ENCODE results near the gene ATF6.

ATF6 gene

GRCh38 chr1:161887730-161888287, 121.7 kb downstream of the ATF6 start:
- ATAC-seq (no peak), DNase-seq (no peak)

GRCh38 chr1:161890574-161890973, 124.5 kb downstream of the ATF6 start:
- DNase-seq (no peak), ATAC-seq (no peak)

GRCh38 chr1:161899091-161899490, 133.0 kb downstream of the ATF6 start:
- no peak for DNase-seq
- ATAC-seq = no peak

- DNase-seq (no peak), ATAC-seq (no peak)
Measured at GRCh38 chr1:161900160-161900559, 134.0 kb downstream of the ATF6 start.

GRCh38 chr1:161902182-161902581, 136.1 kb downstream of the ATF6 start:
- DNase-seq (no peak), ATAC-seq (no peak)

GRCh38 chr1:161905269-161905884, 139.3 kb downstream of the ATF6 start:
- ATAC-seq (no peak), DNase-seq (peak; percentile 10)

- ATAC-seq = no peak
- DNase-seq = no peak
Measured at GRCh38 chr1:161907265-161907664, 141.1 kb downstream of the ATF6 start.

- ATAC-seq = no peak
- DNase-seq = no peak
Measured at GRCh38 chr1:161908264-161908663, 142.1 kb downstream of the ATF6 start.

- ATAC-seq = no peak
- DNase-seq = no peak
Measured at GRCh38 chr1:161910604-161911003, 144.5 kb downstream of the ATF6 start.

- ATAC-seq = no peak
- DNase-seq = no peak
Measured at GRCh38 chr1:161913482-161914140, 147.5 kb downstream of the ATF6 start.

- DNase-seq (no peak), ATAC-seq (no peak)
Measured at GRCh38 chr1:161914595-161914994, 148.5 kb downstream of the ATF6 start.

- DNase-seq = peak; percentile 36
- peak; percentile 89 for ATAC-seq
Measured at GRCh38 chr1:161915051-161915503, 149.0 kb downstream of the ATF6 start.

GRCh38 chr1:161915978-161916377, 149.9 kb downstream of the ATF6 start:
- ATAC-seq = no peak

GRCh38 chr1:161919229-161919628, 153.1 kb downstream of the ATF6 start:
- no peak for DNase-seq
- no peak for ATAC-seq

More at GRCh38 chr1:161915978-161916377, 149.9 kb downstream of the ATF6 start:
- no peak for DNase-seq

- ATAC-seq = no peak
- DNase-seq = no peak
Measured at GRCh38 chr1:161921491-161921890, 155.4 kb downstream of the ATF6 start.

- DNase-seq (no peak), ATAC-seq (no peak)
Measured at GRCh38 chr1:161921990-161922389, 155.9 kb downstream of the ATF6 start.

- DNase-seq = no peak
- no peak for ATAC-seq
Measured at GRCh38 chr1:161928056-161928455, 161.9 kb downstream of the ATF6 start.

- no peak for ATAC-seq
- no peak for DNase-seq
Measured at GRCh38 chr1:161929137-161929536, 163.0 kb downstream of the ATF6 start.

GRCh38 chr1:161930064-161930463, 163.9 kb downstream of the ATF6 start:
- no peak for DNase-seq
- no peak for ATAC-seq

- ATAC-seq (no peak), DNase-seq (no peak)
Measured at GRCh38 chr1:161932668-161933067, 166.5 kb downstream of the ATF6 start.

GRCh38 chr1:161933592-161934588, 167.8 kb downstream of the ATF6 start:
- ATAC-seq (peak; percentile 61), DNase-seq (no peak)

- ATAC-seq (no peak), DNase-seq (no peak)
Measured at GRCh38 chr1:161935264-161935663, 169.1 kb downstream of the ATF6 start.

Measured in stimulated activated naive CD8-positive, alpha-beta T cell treated with anti-CD3 and anti-CD28 coated beads, Interleukin-15, Interleukin-2, amounts not matched to agents 100 U/mL and 50 U/mL, for 24 hours (primary cell).